CD14-positive monocyte (primary cell): ENCODE measurements around the gene ZFP64. TPM values are rescaled to one million over a fixed set of nuclear protein-coding genes. Genes with fewer than 3 reads are reported as not detected.

ENCODE experiments used
- DNase-seq, 3 donors: peaks; one replicate each; pipeline ENCODE4 v3.0.0-alpha.2; 2011 to 2022
- H2AFZ ChIP-seq: 2 replicates; pipeline ENCODE4 v1.6.0; 2012; ENCODE audit warnings: mild to moderate bottlenecking, low read depth, low read length, inconsistent platforms; ENCODE audit not compliant: insufficient read depth, poor library complexity, severe bottlenecking
- H3K27ac ChIP-seq, 2 donors: 1 replicate in 1 of 2; 2 replicates in 1 of 2; pipeline ENCODE4 v1.5.1; 2012 to 2013; ENCODE audit warnings: low read length in 2 of 2, control low read depth in 1 of 2, inconsistent platforms in 1 of 2, low read depth in 1 of 2, mild to moderate bottlenecking in 1 of 2
- H3K27me3 ChIP-seq, 2 donors: one replicate each; pipeline versions ENCODE4 v1.6.0 to v1.6.1; 2011 to 2013; ENCODE audit warnings: low read length in 2 of 2; ENCODE audit not compliant: control insufficient read depth in 2 of 2, insufficient read depth in 2 of 2
- H3K36me3 ChIP-seq, 2 donors: replicated peaks in 1 of 2; 1 replicate in 1 of 2; 2 replicates in 1 of 2; pipeline versions ENCODE4 v1.5.1 to v1.6.1; 2012 to 2013; ENCODE audit warnings: low read length in 2 of 2, control low read depth in 1 of 2, inconsistent platforms in 1 of 2, mild to moderate bottlenecking in 1 of 2; ENCODE audit not compliant: insufficient read depth in 2 of 2, control insufficient read depth in 1 of 2
- H3K4me1 ChIP-seq, 2 donors: 1 replicate in 1 of 2; 2 replicates in 1 of 2; pipeline versions ENCODE4 v1.5.1 to v1.6.1; 2012 to 2013; ENCODE audit warnings: low read length in 2 of 2, control low read depth in 1 of 2, inconsistent platforms in 1 of 2, mild to moderate bottlenecking in 1 of 2, moderate library complexity in 1 of 2; ENCODE audit not compliant: insufficient read depth in 2 of 2, control insufficient read depth in 1 of 2
- H3K4me2 ChIP-seq: replicated peaks from 2 replicates; pipeline ENCODE3; 2012; ENCODE audit warnings: low read length, moderate library complexity, mild to moderate bottlenecking; ENCODE audit not compliant: poor library complexity, severe bottlenecking; ENCODE audit errors: extremely low read depth
- H3K4me3 ChIP-seq, 3 experiments: fragments of 200-600 bp in 1 of 3; sonication (generic) in 1 of 3; replicated peaks in 1 of 3; 1 replicate in 2 of 3; 2 replicates in 1 of 3; pipeline ENCODE4 v1.5.1; 2011 to 2013; ENCODE audit warnings: low read length in 3 of 3, mild to moderate bottlenecking in 3 of 3, control low read depth in 2 of 3, low read depth in 2 of 3, inconsistent platforms in 1 of 3, moderate library complexity in 1 of 3
- H3K79me2 ChIP-seq: 2 replicates; pipeline ENCODE4 v1.6.0; 2012; ENCODE audit warnings: mild to moderate bottlenecking, control low read depth, inconsistent platforms, low read length, moderate library complexity; ENCODE audit not compliant: insufficient read depth
- H3K9ac ChIP-seq: 2 replicates; pipeline ENCODE4 v1.6.0; 2017; ENCODE audit warnings: low read length, mild to moderate bottlenecking; ENCODE audit not compliant: insufficient read depth, poor library complexity, severe bottlenecking
- H3K9me3 ChIP-seq, 2 donors: replicated peaks in 1 of 2; 1 replicate in 1 of 2; 2 replicates in 1 of 2; pipeline versions ENCODE4 v1.5.1 to v1.6.1; 2012 to 2013; ENCODE audit warnings: low read length in 2 of 2, control low read depth in 1 of 2; ENCODE audit not compliant: control insufficient read depth in 1 of 2, insufficient read depth in 1 of 2
- H4K20me1 ChIP-seq: 2 replicates; pipeline ENCODE4 v1.6.0; 2012; ENCODE audit warnings: mild to moderate bottlenecking, low read length, control low read depth, moderate library complexity; ENCODE audit not compliant: insufficient read depth
- H3K27ac Mint-ChIP-seq, 7 donors: one replicate each; pipeline ENCODE4 v1.8.0; 2020; ENCODE audit warnings: mild to moderate bottlenecking in 7 of 7, mixed read lengths in 7 of 7, moderate library complexity in 6 of 7, inconsistent platforms in 2 of 7
- H3K27me3 Mint-ChIP-seq, 3 donors: one replicate each; pipeline ENCODE4 v1.8.0; 2021 to 2022; ENCODE audit warnings: low read depth in 3 of 3, mild to moderate bottlenecking in 3 of 3, mixed read lengths in 3 of 3, moderate library complexity in 3 of 3, inconsistent platforms in 1 of 3
- H3K36me3 Mint-ChIP-seq, 2 donors: one replicate each; pipeline ENCODE4 v1.8.0; 2020; ENCODE audit warnings: mixed read lengths in 2 of 2, inconsistent platforms in 1 of 2, mild to moderate bottlenecking in 1 of 2
- H3K4me1 Mint-ChIP-seq: one replicate; pipeline ENCODE4 v1.8.0; 2020; ENCODE audit warnings: mild to moderate bottlenecking, mixed read lengths
- H3K4me3 Mint-ChIP-seq, 2 donors: one replicate each; pipeline ENCODE4 v1.8.0; 2020; ENCODE audit warnings: mild to moderate bottlenecking in 2 of 2, mixed read lengths in 2 of 2, moderate library complexity in 1 of 2
- H3K9me3 Mint-ChIP-seq, 7 donors: one replicate each; pipeline ENCODE4 v1.8.0; 2020 to 2022; ENCODE audit warnings: mixed read lengths in 7 of 7, mild to moderate bottlenecking in 6 of 7, moderate library complexity in 6 of 7, inconsistent platforms in 2 of 7
- WGBS: methylation state at CpG from one replicate; pipeline ENCODE4 v1.1.5; 2013; ENCODE audit warnings: missing lambda C conversion rate; ENCODE audit not compliant: insufficient coverage; 5-methylcytosine and 5-hydroxymethylcytosine counted together
- intact Hi-C, 2 donors: fragments of 100-400 bp; cut with micrococcal nuclease; formaldehyde crosslinking; loops; one replicate each; pipeline versions ENCODE4 v1.15.0 to v1.15.1; 2023
- polyA plus RNA-seq, 3 donors: library from polyadenylated mRNA; depleted of rRNA in 1 of 3; unstranded in 2 of 3; stranded (reverse) in 1 of 3; fragments of 300-500 nt in 2 of 3; fragments of >200 nt in 1 of 3; fragmentation: Illumina TruSeq in 2 of 3; gene quantifications; 1 replicate in 2 of 3; 2 replicates in 1 of 3; pipeline ENCODE4 v1.2.3, GENCODE V29; 2012 to 2021
- TF ChIP-seq, protein P1 (sequence below): fragments of 200-600 bp; IDR thresholded peaks from one replicate; pipeline ENCODE4 v1.8.0; 2022; ENCODE audit warnings: antibody characterized with exemption, mild to moderate bottlenecking

The ZFP64 gene
- polyA plus RNA-seq, 3 donors: 2.9 to 7.3 (median 4.9) TPM

DNA sequence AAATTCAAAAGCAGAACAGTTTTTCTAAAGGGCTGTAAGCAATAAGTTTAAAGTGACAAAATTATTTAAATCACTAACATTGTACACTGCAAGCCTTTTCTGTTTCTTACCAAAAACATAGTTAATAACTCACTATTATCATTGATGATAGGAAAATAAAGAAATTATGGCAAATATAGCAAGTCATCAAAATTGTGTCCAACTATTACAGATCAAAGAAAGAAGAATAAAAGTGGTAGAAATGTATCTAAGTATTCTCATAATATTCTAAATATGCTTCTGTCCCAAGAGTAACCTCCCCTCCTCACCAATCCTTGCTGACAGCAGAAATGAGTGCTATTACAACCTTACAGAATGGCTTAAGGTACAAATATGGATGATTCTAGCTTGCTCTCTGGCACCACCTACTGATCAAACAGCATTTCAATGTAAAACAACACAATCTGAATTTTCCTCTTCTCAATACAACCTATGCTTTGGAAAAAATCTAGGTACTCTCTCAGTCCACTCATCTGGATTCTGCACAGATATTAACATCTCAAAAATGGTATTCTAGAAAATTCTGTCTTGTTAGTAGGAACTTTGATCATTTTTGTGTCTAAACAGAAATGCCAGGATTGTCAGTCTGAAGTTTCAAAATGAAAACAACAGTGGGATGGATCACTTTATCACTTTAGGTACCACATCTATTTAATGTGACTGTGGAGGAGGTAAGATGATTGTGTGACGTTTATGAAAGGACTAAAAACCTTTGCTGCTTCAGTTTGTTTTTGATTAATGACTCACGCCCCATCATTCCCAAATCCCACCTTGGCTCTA, 40.9 kb downstream of the ZFP64 start:
- H3K9me3 Mint-ChIP-seq: no peaks in the 10 kb centered on the region
- no peak overlapping the region for H3K27ac Mint-ChIP-seq
- Histone ChIP-seq H3K4me2 (no peak overlapping the region), H2AFZ (no peak overlapping the region), H3K4me1 (no peaks in the 10 kb centered on the region), H3K27ac (no peak overlapping the region), H3K4me3 (no peak overlapping the region), H3K9me3 (no peaks in the 10 kb centered on the region), H3K36me3 (peaks cover 16% of the 10 kb centered on the region in 2 donors), H3K9ac (no peak overlapping the region), H4K20me1 (no peaks in the 10 kb centered on the region), H3K27me3 (no peaks in the 10 kb centered on the region), H3K79me2 (no peaks in the 10 kb centered on the region)
- WGBS: no CpG with 5 or more reads among the region's 2 CpGs
- DNase-seq: peak in 2 of 3 donors; percentile 14 to 23
- H3K27me3 Mint-ChIP-seq: peaks cover 0 to 3% (median 0%) of the 10 kb centered on the region in 3 donors
- TF ChIP-seq, protein P1, sequence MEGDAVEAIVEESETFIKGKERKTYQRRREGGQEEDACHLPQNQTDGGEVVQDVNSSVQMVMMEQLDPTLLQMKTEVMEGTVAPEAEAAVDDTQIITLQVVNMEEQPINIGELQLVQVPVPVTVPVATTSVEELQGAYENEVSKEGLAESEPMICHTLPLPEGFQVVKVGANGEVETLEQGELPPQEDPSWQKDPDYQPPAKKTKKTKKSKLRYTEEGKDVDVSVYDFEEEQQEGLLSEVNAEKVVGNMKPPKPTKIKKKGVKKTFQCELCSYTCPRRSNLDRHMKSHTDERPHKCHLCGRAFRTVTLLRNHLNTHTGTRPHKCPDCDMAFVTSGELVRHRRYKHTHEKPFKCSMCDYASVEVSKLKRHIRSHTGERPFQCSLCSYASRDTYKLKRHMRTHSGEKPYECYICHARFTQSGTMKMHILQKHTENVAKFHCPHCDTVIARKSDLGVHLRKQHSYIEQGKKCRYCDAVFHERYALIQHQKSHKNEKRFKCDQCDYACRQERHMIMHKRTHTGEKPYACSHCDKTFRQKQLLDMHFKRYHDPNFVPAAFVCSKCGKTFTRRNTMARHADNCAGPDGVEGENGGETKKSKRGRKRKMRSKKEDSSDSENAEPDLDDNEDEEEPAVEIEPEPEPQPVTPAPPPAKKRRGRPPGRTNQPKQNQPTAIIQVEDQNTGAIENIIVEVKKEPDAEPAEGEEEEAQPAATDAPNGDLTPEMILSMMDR: peak; percentile 90
- no peak overlapping the region for H3K4me3 Mint-ChIP-seq
- H3K36me3 Mint-ChIP-seq: peaks cover 35% of the 10 kb centered on the region in 2 donors
- H3K4me1 Mint-ChIP-seq: no peaks in the 10 kb centered on the region
- intact Hi-C loops: no loop called here

DNA sequence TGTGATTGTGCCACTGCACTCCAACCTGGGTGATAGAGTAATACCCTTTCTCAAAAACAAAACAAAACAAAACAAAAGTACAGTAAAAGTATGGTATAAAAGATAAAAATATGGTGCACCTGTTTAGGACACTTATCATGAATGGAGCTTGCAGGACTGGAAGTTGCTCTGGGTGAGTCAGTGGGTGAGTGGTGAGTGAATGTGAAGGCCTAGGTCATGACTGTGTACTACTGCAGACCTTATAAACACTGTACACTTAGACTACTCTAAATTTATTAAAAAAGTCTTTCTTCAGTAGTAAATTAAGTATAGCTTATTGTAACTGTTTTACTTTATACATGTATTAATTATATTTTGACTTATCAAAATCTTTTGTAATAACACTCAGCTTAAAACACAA, 46.0 kb downstream of the ZFP64 start:
- Mint-ChIP-seq H3K4me3 (no peak overlapping the region), H3K4me1 (peaks cover 8% of the 10 kb centered on the region), H3K27ac (no peak overlapping the region), H3K27me3 (peaks cover 0 to 3% (median 0%) of the 10 kb centered on the region in 3 donors), H3K36me3 (peaks cover 4 to 5% of the 10 kb centered on the region in 2 donors), H3K9me3 (peaks cover 0 to under 1% (median 0%) of the 10 kb centered on the region in 7 donors)
- Histone ChIP-seq H3K27me3 (no peaks in the 10 kb centered on the region), H3K27ac (no peak overlapping the region), H3K9me3 (no peaks in the 10 kb centered on the region), H4K20me1 (no peaks in the 10 kb centered on the region), H3K79me2 (no peaks in the 10 kb centered on the region), H3K9ac (no peak overlapping the region), H3K4me3 (no peak overlapping the region), H3K4me2 (no peak overlapping the region), H2AFZ (no peak overlapping the region), H3K4me1 (peaks cover 0 to 16% of the 10 kb centered on the region in 2 donors), H3K36me3 (no peaks in the 10 kb centered on the region)
- no peak for DNase-seq
- TF ChIP-seq, protein P1: no peak
- intact Hi-C loops: no loop called here
